Retinal pigment epithelial cell (primary cell): ENCODE results near the gene GPC3.

Source experiments
- DNase-seq: peaks from one replicate; pipeline ENCODE4 v3.0.0-alpha.2; 2010; ENCODE audit warnings: low read depth
- H3K4me3 ChIP-seq: 2 replicates; pipeline ENCODE4 v1.5.1; 2011; ENCODE audit warnings: mild to moderate bottlenecking, low read length, control low read depth, moderate library complexity
- CTCF ChIP-seq: conservative IDR thresholded peaks from 2 replicates; pipeline ENCODE4 v1.5.1; 2011; ENCODE audit warnings: low read depth, low read length, control low read depth, inconsistent platforms

Gene GPC3

DNA sequence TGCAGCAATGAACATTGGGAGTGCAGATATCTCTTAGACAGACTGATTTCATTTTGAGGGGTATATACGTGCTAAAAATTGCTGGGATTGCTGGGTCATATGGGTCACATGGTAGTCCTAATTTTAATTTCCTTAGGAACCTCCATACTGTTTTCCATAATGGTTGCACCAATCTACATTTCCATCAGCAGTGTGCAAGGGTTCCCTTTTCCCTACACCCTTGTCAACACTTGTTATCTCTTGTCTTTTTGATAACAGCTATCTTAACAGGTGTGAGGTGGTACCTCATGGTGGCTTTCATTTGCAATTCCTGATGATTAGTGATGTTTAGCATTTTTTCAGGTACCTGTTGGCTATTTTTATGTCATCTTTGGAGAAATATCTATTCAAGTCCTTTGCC is 57.0 kb downstream of the GPC3 start:
- TF ChIP-seq CTCF, result no peak
- H3K4me3 ChIP-seq, result no peak overlapping the region

GRCh38 chrX:133926809-133927208 is 58.6 kb downstream of the GPC3 start:
- DNase-seq, result no peak
- no peak for TF ChIP-seq CTCF
- no peak overlapping the region for H3K4me3 ChIP-seq

More for the DNA sequence above, 57.0 kb downstream of the GPC3 start:
- DNase-seq, result no peak

DNA sequence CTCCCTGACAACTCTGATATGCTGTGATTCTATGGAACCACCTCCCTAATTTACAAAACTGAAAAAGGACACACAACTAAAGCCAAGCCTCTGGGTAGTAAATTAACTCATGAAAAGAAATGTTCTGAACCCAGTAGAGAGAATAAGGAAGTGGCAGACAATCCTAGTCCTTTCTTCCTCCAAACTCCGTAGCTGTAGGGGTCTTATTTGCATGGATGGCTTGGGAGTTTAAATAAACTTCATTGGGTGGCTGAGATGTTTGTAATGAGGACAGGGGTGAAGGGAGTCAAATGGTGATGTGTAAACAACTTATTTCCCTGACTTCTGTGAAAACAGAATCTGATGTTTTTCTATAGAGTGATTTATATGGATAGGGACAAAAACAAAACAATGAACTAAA is 59.3 kb downstream of the GPC3 start:
- TF ChIP-seq CTCF, result no peak
- DNase-seq, result no peak
- H3K4me3 ChIP-seq, result no peak overlapping the region

GRCh38 chrX:133924548-133924947 is 60.8 kb downstream of the GPC3 start:
- TF ChIP-seq CTCF, result no peak
- no peak overlapping the region for H3K4me3 ChIP-seq
- DNase-seq, result no peak

DNA sequence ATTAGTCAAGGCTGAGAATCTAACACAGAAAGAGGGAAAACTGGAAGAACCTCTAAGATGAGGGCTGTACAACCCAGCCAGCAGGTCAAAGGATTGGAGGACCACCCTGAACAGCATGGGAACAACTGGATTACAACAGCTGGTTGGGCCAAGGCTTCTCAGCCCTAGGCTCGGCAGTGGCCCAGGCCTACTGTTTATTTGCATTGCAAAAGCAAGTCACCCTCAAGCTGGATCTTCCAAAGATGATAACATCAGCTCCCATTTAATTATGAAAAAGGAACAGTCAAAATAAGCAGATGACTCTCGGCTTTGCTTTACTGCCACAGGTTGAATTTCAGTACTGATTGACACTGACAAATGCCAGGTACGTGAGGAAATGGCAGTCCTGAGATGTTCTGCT is 61.8 kb downstream of the GPC3 start:
- no peak for DNase-seq
- no peak overlapping the region for H3K4me3 ChIP-seq
- TF ChIP-seq CTCF, result no peak

GRCh38 chrX:133923113-133923512 is 62.3 kb downstream of the GPC3 start:
- H3K4me3 ChIP-seq, result no peak overlapping the region
- no peak for TF ChIP-seq CTCF
- no peak for DNase-seq

- TF ChIP-seq CTCF, result no peak
- no peak overlapping the region for H3K4me3 ChIP-seq
- DNase-seq, result no peak
Measured at GRCh38 chrX:133922390-133922771, 63.0 kb downstream of the GPC3 start.
